ENCODE results near the gene CTTNBP2NL. TPM values are rescaled to one million over a fixed set of nuclear protein-coding genes. Genes with fewer than 3 reads are reported as not detected.
A peak's percentile ranks its signal among the peaks of the same experiment; 100 is the strongest.

CTTNBP2NL gene
- total RNA-seq, 4 donors from 2014 or later, result 15.5 to 37.0 (median 24.6) TPM

DNA sequence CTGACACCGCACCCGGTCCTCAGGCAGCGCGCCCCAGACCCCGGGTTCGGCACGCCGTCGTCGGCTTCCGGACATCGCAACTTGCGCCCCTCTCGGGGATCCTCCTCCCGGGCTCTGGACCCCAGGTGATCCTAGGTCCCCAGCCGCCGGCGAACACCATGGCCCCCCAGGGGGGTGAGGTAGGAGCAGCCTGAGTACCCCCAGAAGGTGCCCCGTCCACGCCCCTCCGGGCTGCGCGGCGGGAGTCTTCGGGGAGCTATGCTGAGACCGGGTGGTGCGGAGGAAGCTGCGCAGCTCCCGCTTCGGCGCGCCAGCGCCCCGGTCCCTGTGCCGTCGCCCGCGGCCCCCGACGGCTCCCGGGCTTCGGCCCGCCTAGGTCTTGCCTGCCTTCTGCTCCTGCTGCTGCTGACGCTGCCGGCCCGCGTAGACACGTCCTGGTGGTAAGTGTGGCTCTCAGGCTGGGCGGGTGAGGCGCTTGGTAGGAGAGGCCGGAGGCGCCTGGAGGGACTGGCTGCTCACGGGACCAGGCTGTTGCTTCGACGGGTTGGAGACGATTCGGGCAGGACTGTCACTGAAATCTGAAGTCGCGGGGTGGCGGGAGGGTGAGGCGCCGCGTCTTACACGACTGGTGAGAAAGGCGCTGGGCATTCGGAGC, 113.1 kb downstream of the CTTNBP2NL start:
- Histone ChIP-seq H3K27ac (peak overlapping the region in 2 of 4 donors; percentile 0 to 65), H3K27me3 (peaks cover 63% of the 10 kb centered on the region), H3K9me3 (no peaks in the 10 kb centered on the region), H3K4me1 (peaks cover 0 to 21% (median 3%) of the 10 kb centered on the region in 3 donors), H3K4me3 (peak overlapping the region; percentile 20 to 61), H3K36me3 (no peaks in the 10 kb centered on the region)
- WGBS, 2 donors (ENCODE audit: low coverage in 1 of 2), result no CpG with 5 or more reads among the region's 66 CpGs
- TF ChIP-seq EP300 (IDR thresholded peaks at IDR 0.05) (no peak), POLR2AphosphoS5 (IDR thresholded peaks at IDR 0.05) (no peak)
- TF ChIP-seq, protein P1, sequence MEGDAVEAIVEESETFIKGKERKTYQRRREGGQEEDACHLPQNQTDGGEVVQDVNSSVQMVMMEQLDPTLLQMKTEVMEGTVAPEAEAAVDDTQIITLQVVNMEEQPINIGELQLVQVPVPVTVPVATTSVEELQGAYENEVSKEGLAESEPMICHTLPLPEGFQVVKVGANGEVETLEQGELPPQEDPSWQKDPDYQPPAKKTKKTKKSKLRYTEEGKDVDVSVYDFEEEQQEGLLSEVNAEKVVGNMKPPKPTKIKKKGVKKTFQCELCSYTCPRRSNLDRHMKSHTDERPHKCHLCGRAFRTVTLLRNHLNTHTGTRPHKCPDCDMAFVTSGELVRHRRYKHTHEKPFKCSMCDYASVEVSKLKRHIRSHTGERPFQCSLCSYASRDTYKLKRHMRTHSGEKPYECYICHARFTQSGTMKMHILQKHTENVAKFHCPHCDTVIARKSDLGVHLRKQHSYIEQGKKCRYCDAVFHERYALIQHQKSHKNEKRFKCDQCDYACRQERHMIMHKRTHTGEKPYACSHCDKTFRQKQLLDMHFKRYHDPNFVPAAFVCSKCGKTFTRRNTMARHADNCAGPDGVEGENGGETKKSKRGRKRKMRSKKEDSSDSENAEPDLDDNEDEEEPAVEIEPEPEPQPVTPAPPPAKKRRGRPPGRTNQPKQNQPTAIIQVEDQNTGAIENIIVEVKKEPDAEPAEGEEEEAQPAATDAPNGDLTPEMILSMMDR (IDR thresholded peaks at IDR 0.05), result no peak
- peak; percentile 34 for ATAC-seq

DNA sequence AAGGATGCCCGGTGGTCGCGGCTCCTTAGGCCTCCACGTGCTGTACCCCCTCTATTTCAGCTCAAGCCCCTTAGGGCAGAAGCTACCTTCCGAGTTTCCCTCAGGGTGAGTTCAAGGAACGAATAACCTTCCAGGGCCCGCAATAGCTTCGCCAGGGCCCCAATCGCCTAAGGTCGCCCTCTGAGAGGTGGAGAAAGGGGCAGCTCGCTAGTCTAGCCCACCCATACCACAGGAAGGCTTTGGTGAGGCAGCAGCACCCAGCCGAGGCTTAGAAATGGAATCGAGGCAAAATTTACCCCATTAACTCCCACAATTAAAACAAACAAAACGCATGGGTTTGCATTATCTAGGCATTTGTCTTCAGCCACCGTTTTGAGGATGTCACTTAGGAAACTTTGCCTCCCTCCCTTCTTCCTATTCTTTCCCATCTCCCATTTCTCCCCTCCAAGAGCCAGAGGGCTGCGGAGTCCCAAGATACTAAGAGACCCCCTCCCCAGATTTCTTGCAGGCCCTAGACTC, 113.7 kb downstream of the CTTNBP2NL start:
- peak overlapping the region in 2 of 4 donors; percentile 0 to 65 for H3K27ac ChIP-seq
- peaks cover 0 to 21% (median 3%) of the 10 kb centered on the region in 3 donors for H3K4me1 ChIP-seq
- peaks cover 57% of the 10 kb centered on the region for H3K27me3 ChIP-seq
- no peaks in the 10 kb centered on the region for H3K36me3 ChIP-seq
- no peak for TF ChIP-seq POLR2A (IDR thresholded peaks at IDR 0.05)
- no peak for TF ChIP-seq EP300 (IDR thresholded peaks at IDR 0.05)
- no peak for TF ChIP-seq POLR2AphosphoS5 (IDR thresholded peaks at IDR 0.05)
- TF ChIP-seq, protein P1 (IDR thresholded peaks at IDR 0.05), result no peak
- no peaks in the 10 kb centered on the region for H3K9me3 ChIP-seq
- 31 to 74% methylated on average over 2 to 10 of the region's 16 CpGs for WGBS, 2 donors (ENCODE audit: low coverage in 1 of 2)
- no peak for ATAC-seq
- H3K4me3 ChIP-seq, result peak overlapping the region in 1 of 2 donors; percentile 61

DNA sequence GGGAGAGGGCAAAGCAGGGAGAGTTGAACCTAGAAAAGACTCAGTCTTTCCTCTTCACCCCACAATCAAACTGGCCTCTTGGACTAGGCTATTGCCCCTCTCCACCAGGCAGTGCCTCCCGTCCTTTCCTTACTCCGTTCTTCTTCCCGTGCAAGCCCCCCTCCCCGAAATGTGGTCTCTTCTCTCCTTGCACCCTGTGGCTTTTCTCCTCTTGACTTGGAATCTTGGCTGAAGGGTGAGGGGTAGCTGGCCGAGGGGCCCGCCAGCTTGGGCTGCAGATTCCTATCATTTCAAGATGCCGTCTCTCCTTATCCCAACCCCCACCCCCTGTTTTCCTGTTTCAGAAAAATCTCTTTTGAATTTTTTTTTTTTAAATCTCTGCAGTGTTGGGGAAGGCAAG, 114.3 kb downstream of the CTTNBP2NL start:
- no peak for TF ChIP-seq POLR2A (IDR thresholded peaks at IDR 0.05)
- TF ChIP-seq, protein P1 (IDR thresholded peaks at IDR 0.05), result no peak
- no peak for TF ChIP-seq POLR2AphosphoS5 (IDR thresholded peaks at IDR 0.05)
- TF ChIP-seq EP300 (IDR thresholded peaks at IDR 0.05), result no peak
- Histone ChIP-seq H3K4me3 (no peak overlapping the region), H3K4me1 (peaks cover 0 to 27% (median 3%) of the 10 kb centered on the region in 3 donors), H3K27me3 (peaks cover 51% of the 10 kb centered on the region), H3K36me3 (no peaks in the 10 kb centered on the region), H3K27ac (no peak overlapping the region), H3K9me3 (no peaks in the 10 kb centered on the region)
- 66 to 70% methylated on average over 4 to 7 of the region's 7 CpGs for WGBS, 2 donors (ENCODE audit: low coverage in 1 of 2)
- ATAC-seq, result no peak

Small RNA genes within 50 kb of the gene (small RNA-seq; reads per million reads assigned to genes)
- 0 reads per million in 4 donors for gene RF01210

Other genes starting within 250 kb of the CTTNBP2NL start
- 1 to 10 TPM; 2.8 to 4.8 (median 3.6) TPM for gene WNT2B, start 112.8 kb downstream of the CTTNBP2NL start, total RNA-seq
- gene ST7L, start 222.9 kb downstream of the CTTNBP2NL start, total RNA-seq, result 10 to 100 TPM; 18.2 to 34.1 (median 19.9) TPM
- 10 to 100 TPM; 65.7 to 93.7 (median 84.1) TPM for gene CAPZA1, start 223.6 kb downstream of the CTTNBP2NL start, total RNA-seq

Data from gastroesophageal sphincter (tissue), 4 donors.